Cerebellar nuclear complex (tissue), 1 donor: ENCODE data around the gene FBN3.

ENCODE experiments used
- DNase-seq, 2 experiments: peaks; one replicate each; lab custom pipeline; 2025; lab: John Stamatoyannopoulos, UW

FBN3 gene

DNA sequence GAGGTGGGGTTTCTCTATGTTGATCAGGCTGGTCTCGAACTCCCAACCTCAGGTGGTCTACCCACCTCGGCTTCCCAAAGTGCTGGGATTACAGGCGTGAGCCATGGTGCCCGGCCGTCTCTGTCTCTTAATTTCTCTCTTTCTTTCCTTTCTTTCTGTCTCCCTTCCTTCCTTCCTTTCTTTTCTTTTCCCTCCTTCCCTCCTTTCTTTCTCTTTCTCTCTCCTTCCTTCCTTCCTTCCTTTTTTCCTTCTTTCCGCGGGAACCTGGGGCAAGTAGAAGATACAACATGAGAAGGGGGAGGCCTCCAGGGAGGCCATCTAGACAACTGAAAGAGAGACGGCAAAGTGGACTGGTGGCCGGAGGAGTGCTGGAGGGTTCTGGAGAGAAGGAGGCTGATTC, 128.7 kb downstream of the FBN3 start:
- no peak for DNase-seq

GRCh38 chr19:8017808-8018207, 131.6 kb downstream of the FBN3 start:
- DNase-seq, result no peak
